Neural progenitor cell (in vitro differentiated cells): ENCODE results near the gene CSGALNACT2. TPM values are rescaled to one million over a fixed set of nuclear protein-coding genes. Genes with fewer than 3 reads are reported as not detected.

Experiments
- DNase-seq: peaks from one replicate; pipeline ENCODE4 v3.0.0-alpha.2; 2016; ENCODE audit warnings: low spot score
- H2AFZ ChIP-seq: fragments of 200-600 bp; sonication (generic); replicated peaks from 2 replicates; pipeline ENCODE4 v1.6.1; 2016; ENCODE audit warnings: antibody characterized with exemption
- H3F3A ChIP-seq: fragments of 200-600 bp; sonication (generic); 2 replicates; pipeline ENCODE4 v1.6.1; 2016; ENCODE audit warnings: antibody characterized with exemption, low read depth
- H3K27ac ChIP-seq: fragments of 200-600 bp; sonication (generic); 2 replicates; pipeline ENCODE4 v1.5.1; 2016; ENCODE audit warnings: mild to moderate bottlenecking
- H3K27me3 ChIP-seq: fragments of 200-600 bp; sonication (generic); 2 replicates; pipeline ENCODE4 v1.6.1; 2016; ENCODE audit warnings: mild to moderate bottlenecking, moderate library complexity
- H3K36me3 ChIP-seq: fragments of 200-600 bp; sonication (generic); 2 replicates; pipeline ENCODE4 v1.5.1; 2016
- H3K4me1 ChIP-seq: fragments of 200-600 bp; sonication (generic); 2 replicates; pipeline ENCODE4 v1.6.1; 2016; ENCODE audit warnings: mixed run types
- H3K4me2 ChIP-seq: fragments of 200-600 bp; sonication (generic); 2 replicates; pipeline ENCODE4 v1.6.1; 2016
- H3K4me3 ChIP-seq: fragments of 200-600 bp; sonication (generic); 2 replicates; pipeline ENCODE4 v1.5.1; 2016
- H3K79me2 ChIP-seq: fragments of 200-600 bp; sonication (generic); 2 replicates; pipeline ENCODE4 v1.6.1; 2016; ENCODE audit warnings: low read depth
- H3K9ac ChIP-seq: fragments of 200-600 bp; sonication (generic); 2 replicates; pipeline ENCODE4 v1.6.1; 2016
- H3K9me3 ChIP-seq: fragments of 200-600 bp; sonication (generic); 2 replicates; pipeline ENCODE4 v1.5.1; 2016; ENCODE audit warnings: low read depth
- H4K20me1 ChIP-seq: fragments of 200-600 bp; sonication (generic); 2 replicates; pipeline ENCODE4 v1.6.1; 2016; ENCODE audit warnings: low read depth
- H3K27ac Mint-ChIP-seq: 3 replicates; pipeline ENCODE4 v1.8.0; 2021; ENCODE audit warnings: mixed read lengths
- H3K27me3 Mint-ChIP-seq: 2 replicates; pipeline ENCODE4 v1.8.0; 2022; ENCODE audit warnings: low read depth, mild to moderate bottlenecking, inconsistent platforms, moderate library complexity, mixed read lengths; ENCODE audit not compliant: insufficient read depth
- H3K36me3 Mint-ChIP-seq: 3 replicates; pipeline ENCODE4 v1.8.0; 2021; ENCODE audit warnings: mixed read lengths
- H3K4me1 Mint-ChIP-seq: 3 replicates; pipeline ENCODE4 v1.8.0; 2021; ENCODE audit warnings: mixed read lengths
- H3K4me3 Mint-ChIP-seq: 3 replicates; pipeline ENCODE4 v1.8.0; 2021; ENCODE audit warnings: mild to moderate bottlenecking, moderate library complexity, mixed read lengths
- H3K9me3 Mint-ChIP-seq: 3 replicates; pipeline ENCODE4 v1.8.0; 2020; ENCODE audit warnings: mixed read lengths
- CTCF ChIP-seq: fragments of 200-600 bp; sonication (generic); IDR thresholded peaks from 2 replicates; pipeline ENCODE4 v1.5.1; 2017; ENCODE audit warnings: antibody characterized with exemption, mild to moderate bottlenecking
- EZH2 ChIP-seq: fragments of 200-600 bp; sonication (generic); IDR thresholded peaks from 2 replicates; pipeline ENCODE4 v1.6.1; 2017; ENCODE audit warnings: antibody characterized with exemption, mild to moderate bottlenecking, moderate library complexity
- EZH2phosphoT487 ChIP-seq: fragments of 200-600 bp; sonication (generic); IDR thresholded peaks from 2 replicates; pipeline ENCODE4 v1.6.1; 2017; ENCODE audit warnings: antibody characterized with exemption
- total RNA-seq: library from RNA; depleted of rRNA; stranded (reverse); fragments of >200 nt; gene quantifications from 2 replicates; pipeline ENCODE4 v1.2.3, GENCODE V29; 2015; ENCODE audit warnings: low replicate concordance

Gene CSGALNACT2
- total RNA-seq, 1 donor from 2014 or later, result 9.3 TPM

- H3K4me3 ChIP-seq, result peak overlapping the region; percentile 58
- peaks cover 22% of the 10 kb centered on the region for H3F3A ChIP-seq
- Mint-ChIP-seq H3K4me3 (peak overlapping the region; percentile 55), H3K36me3 (no peaks in the 10 kb centered on the region), H3K9me3 (no peaks in the 10 kb centered on the region), H3K27me3 (peaks cover 7% of the 10 kb centered on the region), H3K27ac (no peak overlapping the region), H3K4me1 (peaks cover 7% of the 10 kb centered on the region)
- H3K36me3 ChIP-seq, result no peaks in the 10 kb centered on the region
- H3K27ac ChIP-seq, result no peak overlapping the region
- peak overlapping the region; percentile 87 for H3K4me2 ChIP-seq
- no peaks in the 10 kb centered on the region for H3K27me3 ChIP-seq
- no peaks in the 10 kb centered on the region for H3K9me3 ChIP-seq
- no peaks in the 10 kb centered on the region for H3K79me2 ChIP-seq
- DNase-seq, result peak; percentile 65
- peak overlapping the region; percentile 73 for H2AFZ ChIP-seq
- peaks cover 7% of the 10 kb centered on the region for H4K20me1 ChIP-seq
- TF ChIP-seq EZH2, result no peak
- TF ChIP-seq CTCF, result no peak
- no peak for TF ChIP-seq EZH2phosphoT487
- H3K9ac ChIP-seq, result no peak overlapping the region
- H3K4me1 ChIP-seq, result no peaks in the 10 kb centered on the region
Observed at GRCh38 chr10:43203448-43204041, 65.3 kb downstream of the CSGALNACT2 start.

- Mint-ChIP-seq H3K4me1 (peaks cover 7% of the 10 kb centered on the region), H3K4me3 (no peak overlapping the region), H3K9me3 (no peaks in the 10 kb centered on the region), H3K36me3 (no peaks in the 10 kb centered on the region), H3K27ac (no peak overlapping the region), H3K27me3 (peaks cover 7% of the 10 kb centered on the region)
- Histone ChIP-seq H2AFZ (no peak overlapping the region), H3K4me3 (no peak overlapping the region), H3K27me3 (no peaks in the 10 kb centered on the region), H3K27ac (no peak overlapping the region), H3K4me1 (no peaks in the 10 kb centered on the region), H3K4me2 (no peak overlapping the region), H4K20me1 (peaks cover 7% of the 10 kb centered on the region), H3K79me2 (no peaks in the 10 kb centered on the region), H3K36me3 (no peaks in the 10 kb centered on the region), H3F3A (peaks cover 22% of the 10 kb centered on the region), H3K9ac (no peak overlapping the region), H3K9me3 (no peaks in the 10 kb centered on the region)
- TF ChIP-seq EZH2 (no peak), EZH2phosphoT487 (no peak), CTCF (no peak)
- DNase-seq, result no peak
Observed at GRCh38 chr10:43204042-43204942, 66.0 kb downstream of the CSGALNACT2 start.

- Histone ChIP-seq H3K36me3 (no peaks in the 10 kb centered on the region), H3K4me3 (no peak overlapping the region), H3F3A (peaks cover 22% of the 10 kb centered on the region), H3K79me2 (no peaks in the 10 kb centered on the region), H4K20me1 (peaks cover 7% of the 10 kb centered on the region), H3K9ac (no peak overlapping the region), H3K27me3 (no peaks in the 10 kb centered on the region), H3K27ac (no peak overlapping the region), H2AFZ (no peak overlapping the region), H3K9me3 (no peaks in the 10 kb centered on the region), H3K4me2 (no peak overlapping the region), H3K4me1 (no peaks in the 10 kb centered on the region)
- Mint-ChIP-seq H3K4me3 (no peak overlapping the region), H3K9me3 (no peaks in the 10 kb centered on the region), H3K4me1 (peaks cover 7% of the 10 kb centered on the region), H3K27ac (no peak overlapping the region), H3K36me3 (no peaks in the 10 kb centered on the region), H3K27me3 (peaks cover 6% of the 10 kb centered on the region)
- peak; percentile 79 for TF ChIP-seq CTCF
- TF ChIP-seq EZH2, result no peak
- DNase-seq, result peak; percentile 81
Observed at GRCh38 chr10:43204943-43205671, 66.9 kb downstream of the CSGALNACT2 start.
